MM.1S (cell line): Measurements from ENCODE around the gene PRKAA2.

Experiments used
- EZH2phosphoT487 ChIP-seq: fragments of 300-600 bp; sonication (generic); IDR thresholded peaks from 2 replicates; pipeline ENCODE4 v1.6.1; 2018; ENCODE audit warnings: antibody characterized with exemption, low read length
- TF ChIP-seq, protein P1 (sequence below): fragments of 300-600 bp; sonication (generic); IDR thresholded peaks from 2 replicates; pipeline ENCODE4 v1.5.1; 2016; ENCODE audit warnings: antibody characterized with exemption, low read length, mixed read lengths

DNA sequence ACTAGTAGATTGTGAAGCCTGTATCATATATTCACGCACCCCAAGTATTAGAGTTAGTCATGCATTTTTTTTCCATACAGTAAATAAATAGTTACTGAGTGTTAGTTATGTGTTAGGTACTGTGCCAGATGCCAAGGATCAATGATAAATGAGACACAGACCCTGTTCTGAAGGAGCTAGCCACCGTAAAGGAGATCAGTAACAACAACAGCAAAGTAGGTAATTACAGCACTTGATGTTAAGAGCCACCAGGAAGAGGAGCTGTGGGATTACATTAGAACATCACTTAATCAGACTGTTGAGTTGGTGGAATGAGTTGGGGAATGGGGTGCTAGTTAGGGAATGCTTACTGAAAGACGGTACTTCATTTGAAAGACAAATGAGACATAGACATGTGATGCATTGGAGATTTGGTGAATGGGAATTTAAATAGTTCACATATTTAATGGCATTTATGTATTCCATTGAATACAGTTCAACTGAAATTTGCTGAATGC lies 21.0 kb downstream of the PRKAA2 start:
- TF ChIP-seq, protein P1, sequence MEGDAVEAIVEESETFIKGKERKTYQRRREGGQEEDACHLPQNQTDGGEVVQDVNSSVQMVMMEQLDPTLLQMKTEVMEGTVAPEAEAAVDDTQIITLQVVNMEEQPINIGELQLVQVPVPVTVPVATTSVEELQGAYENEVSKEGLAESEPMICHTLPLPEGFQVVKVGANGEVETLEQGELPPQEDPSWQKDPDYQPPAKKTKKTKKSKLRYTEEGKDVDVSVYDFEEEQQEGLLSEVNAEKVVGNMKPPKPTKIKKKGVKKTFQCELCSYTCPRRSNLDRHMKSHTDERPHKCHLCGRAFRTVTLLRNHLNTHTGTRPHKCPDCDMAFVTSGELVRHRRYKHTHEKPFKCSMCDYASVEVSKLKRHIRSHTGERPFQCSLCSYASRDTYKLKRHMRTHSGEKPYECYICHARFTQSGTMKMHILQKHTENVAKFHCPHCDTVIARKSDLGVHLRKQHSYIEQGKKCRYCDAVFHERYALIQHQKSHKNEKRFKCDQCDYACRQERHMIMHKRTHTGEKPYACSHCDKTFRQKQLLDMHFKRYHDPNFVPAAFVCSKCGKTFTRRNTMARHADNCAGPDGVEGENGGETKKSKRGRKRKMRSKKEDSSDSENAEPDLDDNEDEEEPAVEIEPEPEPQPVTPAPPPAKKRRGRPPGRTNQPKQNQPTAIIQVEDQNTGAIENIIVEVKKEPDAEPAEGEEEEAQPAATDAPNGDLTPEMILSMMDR: no peak
- TF ChIP-seq EZH2phosphoT487: no peak
